A172 (cell line): ENCODE results near the gene CLECL1. TPM values are rescaled to one million over a fixed set of nuclear protein-coding genes. Genes with fewer than 3 reads are reported as not detected.
A peak's percentile ranks its signal among the peaks of the same experiment; 100 is the strongest.
"Not testable (repeated sequence)": the region's sequence is repeated elsewhere in the genome, so short reads cannot be mapped to it uniquely, and the experiment has no call there.

ENCODE experiments used
- DNase-seq: peaks from one replicate; pipeline ENCODE4 v3.0.0-alpha.2; 2015; ENCODE audit warnings: low spot score
- total RNA-seq: library from RNA; depleted of rRNA; stranded (reverse); fragments of >200 nt; shearing (Covaris generic); gene quantifications from 2 replicates; pipeline ENCODE4 v1.2.3, GENCODE V29; 2014; rRNA removed

CLECL1 gene
- total RNA-seq, 1 experiment from 2014 or later = not detected

GRCh38 chr12:9695150-9695549, 37.7 kb downstream of the CLECL1 start:
- not testable (repeated sequence) for DNase-seq

GRCh38 chr12:9694241-9694640, 38.7 kb downstream of the CLECL1 start:
- no peak for DNase-seq

DNA sequence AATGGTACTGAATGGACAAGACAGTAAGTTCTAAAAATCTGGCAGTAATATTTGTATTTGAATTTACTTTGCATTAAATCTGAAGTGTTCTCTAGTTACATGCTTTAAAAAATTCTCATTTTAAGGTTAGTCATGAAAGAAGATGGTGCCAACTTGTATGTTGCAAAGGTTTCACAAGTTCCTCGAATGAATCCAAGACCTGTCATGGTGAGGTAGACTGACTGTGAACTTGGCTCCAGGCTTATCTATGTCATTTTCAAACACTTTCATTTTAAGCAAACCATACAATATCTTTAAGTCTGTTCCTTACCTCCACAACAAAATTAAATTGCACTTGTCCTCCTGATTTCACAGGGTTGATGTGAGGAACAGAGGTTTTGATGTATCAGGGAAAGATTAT, 40.0 kb downstream of the CLECL1 start:
- no peak for DNase-seq

DNA sequence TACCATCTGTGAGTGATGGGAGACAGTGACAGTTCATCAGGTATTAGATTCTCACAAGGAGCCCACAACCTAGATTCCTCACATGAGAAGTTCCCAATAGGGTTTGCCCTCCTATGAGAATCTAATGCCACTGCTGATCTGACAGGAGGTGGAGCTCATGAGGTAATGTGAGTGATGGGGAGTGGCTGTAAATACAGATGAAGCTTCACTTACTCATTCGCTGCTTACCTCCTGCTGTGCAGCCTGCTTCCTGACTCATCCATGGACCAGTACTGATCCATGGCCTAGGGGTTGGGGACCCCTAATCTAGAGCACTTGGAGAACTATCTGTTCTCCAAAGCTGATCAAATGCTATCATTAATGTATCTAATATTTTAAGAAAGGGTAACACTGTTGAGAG, 45.7 kb downstream of the CLECL1 start:
- peak; percentile 74 for DNase-seq

GRCh38 chr12:9685915-9686314, 47.0 kb downstream of the CLECL1 start:
- DNase-seq = no peak

DNA sequence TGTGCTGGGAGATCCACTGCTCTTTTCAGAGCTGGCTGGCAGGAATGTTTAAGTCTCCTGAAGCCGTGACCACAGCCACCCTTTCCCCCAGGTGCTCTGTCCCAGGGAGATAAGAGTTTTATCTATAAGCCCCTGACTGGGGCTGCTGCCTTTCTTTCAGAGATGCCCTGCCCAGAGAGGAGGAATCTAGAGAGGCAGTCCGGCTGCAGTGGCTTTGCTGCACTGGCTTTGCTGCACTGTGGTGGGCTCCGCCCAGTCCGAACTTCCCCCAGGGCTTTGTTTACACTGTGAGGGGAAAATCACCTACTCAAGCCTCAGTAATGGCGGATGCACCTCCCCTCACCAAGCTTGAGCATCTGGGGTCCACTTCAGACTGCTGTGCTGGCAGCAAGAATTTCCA, 47.5 kb downstream of the CLECL1 start:
- not testable (repeated sequence) for DNase-seq

- DNase-seq = not testable (repeated sequence)
Measured at GRCh38 chr12:9682949-9683348, 49.9 kb downstream of the CLECL1 start.

DNA sequence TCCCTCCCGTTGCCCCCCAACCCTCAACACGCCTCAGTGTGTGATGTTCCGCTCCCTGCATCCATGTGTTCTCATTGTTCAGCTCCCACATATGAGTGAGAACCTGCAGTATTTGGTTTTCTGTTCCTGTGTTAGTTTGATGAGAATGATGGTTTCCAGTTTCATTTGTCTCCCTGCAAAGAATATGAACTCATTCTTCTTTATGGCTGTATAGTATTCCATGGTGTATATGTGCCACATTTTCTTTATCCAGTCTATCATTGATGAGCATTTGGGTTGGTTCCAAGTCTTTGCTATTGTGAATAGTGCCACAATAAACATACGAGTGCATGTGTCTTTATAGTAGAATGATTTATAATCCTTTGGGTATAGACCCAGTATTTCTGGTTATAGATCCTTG, 50.4 kb downstream of the CLECL1 start:
- not testable (repeated sequence) for DNase-seq

GRCh38 chr12:9674226-9674590, 58.7 kb downstream of the CLECL1 start:
- DNase-seq = no peak

GRCh38 chr12:9673404-9674225, 59.3 kb downstream of the CLECL1 start:
- DNase-seq = peak; percentile 80

Other genes starting within 250 kb of the CLECL1 start
- gene KLRB1, start 125.2 kb downstream of the CLECL1 start, total RNA-seq = not detected in 2 replicates
- 0.62 and 0.69 TPM in 2 replicates for gene CLEC2D, start 63.4 kb downstream of the CLECL1 start, total RNA-seq
- gene CD69, start 27.8 kb upstream of the CLECL1 start, total RNA-seq = not detected in 2 replicates
- not detected in 2 replicates for gene KLRF1, start 94.4 kb upstream of the CLECL1 start, total RNA-seq
- gene CLEC2B, start 136.3 kb upstream of the CLECL1 start, total RNA-seq = 19.7 and 22.7 TPM in 2 replicates
- not detected in 2 replicates for gene KLRF2, start 148.4 kb upstream of the CLECL1 start, total RNA-seq
- gene CLEC2A, start 199.3 kb upstream of the CLECL1 start, total RNA-seq = not detected in 2 replicates
- 0.07 TPM in 1 of 2 replicates, not detected in the other for gene CLEC12A, start 238.3 kb upstream of the CLECL1 start, total RNA-seq